GM18511 (cell line): ENCODE results near the gene AQP6.
"Not testable (repeated sequence)": the region's sequence is repeated elsewhere in the genome, so short reads cannot be mapped to it uniquely, and the experiment has no call there.

Experiments
- ATAC-seq: cut with Tn5 transposase; IDR thresholded peaks from one replicate; pipeline ENCODE4 v1.9.1; 2021; ENCODE audit warnings: mild to moderate bottlenecking, moderate library complexity; ENCODE audit not compliant: unreplicated experiment

Gene AQP6

DNA sequence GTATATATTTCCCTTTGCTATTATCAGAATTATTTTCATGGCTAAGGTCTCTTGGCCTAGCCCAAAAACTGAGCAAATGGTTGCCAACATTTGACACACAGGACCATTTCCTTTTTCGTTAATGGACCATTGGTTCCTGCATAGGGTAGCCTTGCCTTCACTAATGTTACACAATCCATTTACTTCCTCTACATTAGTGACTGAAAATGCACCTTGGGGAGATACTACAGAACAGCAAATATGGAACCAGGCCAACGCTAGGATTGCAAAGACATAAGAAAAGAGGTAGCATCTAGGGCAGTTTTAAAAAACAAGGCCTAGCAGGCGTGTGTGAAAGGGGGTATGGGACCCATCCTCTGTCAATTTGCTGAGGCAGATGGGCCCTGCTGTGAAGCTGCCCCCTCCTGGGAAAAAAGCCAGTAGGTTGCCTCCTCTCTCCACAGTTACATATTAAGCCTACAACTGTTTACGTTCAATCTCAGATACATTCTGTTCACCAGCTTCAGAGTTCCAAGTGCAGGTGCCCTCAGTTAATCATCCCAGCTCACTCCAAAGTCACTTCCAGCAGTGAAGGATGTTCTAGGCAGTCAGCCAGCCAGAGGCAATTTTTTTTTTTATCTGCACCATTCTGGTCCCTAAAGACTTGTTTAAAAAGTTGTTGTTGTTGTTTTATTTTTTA, 15.0 kb downstream of the AQP6 start:
- no peak for ATAC-seq

DNA sequence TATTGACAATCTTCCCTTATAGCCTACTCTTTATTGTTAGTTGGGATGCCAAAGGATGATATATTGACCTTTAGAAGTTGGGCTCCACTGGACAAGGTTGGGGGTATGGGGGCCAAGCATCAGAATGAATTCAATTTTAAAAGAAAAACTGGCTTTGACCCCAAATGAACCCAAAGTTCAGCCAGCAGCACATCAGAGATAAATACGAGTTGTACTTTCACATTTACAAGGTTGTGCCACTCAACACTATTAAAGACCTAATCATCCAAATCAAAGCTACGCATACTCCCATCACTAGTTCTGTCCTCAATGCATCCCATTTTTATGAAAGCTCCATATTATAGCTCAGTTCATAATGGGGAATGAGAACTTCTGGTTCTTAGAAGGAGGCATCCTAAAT, 16.7 kb downstream of the AQP6 start:
- ATAC-seq: not testable (repeated sequence)

DNA sequence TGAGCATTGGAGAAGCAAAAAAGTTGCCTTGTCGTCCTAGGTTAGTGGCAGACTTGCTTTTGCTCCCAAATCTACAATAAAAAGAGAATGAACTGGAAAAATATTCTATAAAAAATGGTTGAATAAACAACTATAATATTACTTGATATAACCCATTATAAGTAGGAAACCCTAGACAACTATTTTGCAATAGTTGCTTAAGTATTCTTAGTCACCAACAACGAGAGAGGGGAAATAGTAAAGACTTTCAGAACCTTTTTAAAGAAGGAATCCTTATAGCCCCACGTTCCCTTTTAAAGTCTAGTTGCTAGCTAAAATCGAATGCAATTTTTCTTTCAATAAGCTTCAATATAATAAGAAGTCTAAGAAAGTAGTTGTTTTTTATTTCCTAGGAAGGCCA, 17.5 kb downstream of the AQP6 start:
- ATAC-seq: no peak

DNA sequence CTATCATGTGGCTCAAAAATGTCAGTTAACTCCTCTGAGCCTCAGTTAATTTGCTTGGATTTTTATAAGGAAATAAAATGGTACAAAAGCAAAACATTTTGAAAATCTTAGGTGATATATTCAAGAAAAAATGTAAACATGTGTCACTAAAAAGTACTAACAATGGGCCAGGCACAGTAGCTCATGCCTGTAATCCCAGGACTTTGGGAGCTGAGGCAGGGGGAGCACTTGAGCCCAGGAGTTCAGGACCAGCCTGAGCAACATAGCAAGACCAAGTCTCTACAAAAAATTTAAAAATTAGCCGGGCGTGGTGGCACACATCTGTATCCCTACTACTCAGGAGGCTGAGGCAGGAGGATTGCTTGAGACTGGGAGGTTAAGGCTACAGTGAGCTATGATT, 25.7 kb downstream of the AQP6 start:
- no peak for ATAC-seq

DNA sequence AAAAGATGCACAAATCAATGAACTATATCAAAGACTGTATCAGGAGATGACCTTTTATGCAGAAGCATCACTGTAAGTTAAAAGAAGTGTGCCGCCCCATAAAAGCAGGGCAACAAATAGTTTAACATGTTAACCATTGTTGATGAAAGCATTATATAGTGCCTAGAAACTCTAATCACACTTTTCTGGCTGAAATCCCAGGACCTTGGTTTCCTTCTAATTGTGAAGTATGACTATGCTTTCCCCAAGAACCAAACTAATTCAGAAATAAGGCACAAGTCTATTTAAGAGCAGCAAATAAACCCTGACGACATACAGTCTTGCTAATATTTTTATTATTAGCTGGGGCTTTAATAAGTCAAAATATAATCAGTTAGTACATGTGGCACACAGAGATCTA, 30.8 kb downstream of the AQP6 start:
- no peak for ATAC-seq

DNA sequence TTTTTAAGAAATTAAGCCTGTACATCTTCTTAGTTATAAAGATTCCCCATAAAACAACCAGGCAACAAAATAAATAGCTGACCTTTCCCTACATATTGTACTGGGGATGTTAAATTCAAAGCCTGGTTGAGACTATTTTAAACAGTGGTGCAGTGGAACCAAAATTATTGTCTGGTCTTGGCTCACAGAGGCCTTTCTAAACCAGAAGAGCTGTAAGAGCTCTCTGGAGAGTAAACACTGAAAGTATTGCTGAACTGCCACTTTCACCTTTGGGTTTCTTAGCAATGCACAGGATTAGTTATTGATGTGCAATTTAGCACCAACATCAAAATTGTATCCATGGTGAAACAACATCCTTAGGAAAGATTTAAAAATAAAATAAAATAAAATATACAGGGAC, 31.9 kb downstream of the AQP6 start:
- ATAC-seq: no peak

DNA sequence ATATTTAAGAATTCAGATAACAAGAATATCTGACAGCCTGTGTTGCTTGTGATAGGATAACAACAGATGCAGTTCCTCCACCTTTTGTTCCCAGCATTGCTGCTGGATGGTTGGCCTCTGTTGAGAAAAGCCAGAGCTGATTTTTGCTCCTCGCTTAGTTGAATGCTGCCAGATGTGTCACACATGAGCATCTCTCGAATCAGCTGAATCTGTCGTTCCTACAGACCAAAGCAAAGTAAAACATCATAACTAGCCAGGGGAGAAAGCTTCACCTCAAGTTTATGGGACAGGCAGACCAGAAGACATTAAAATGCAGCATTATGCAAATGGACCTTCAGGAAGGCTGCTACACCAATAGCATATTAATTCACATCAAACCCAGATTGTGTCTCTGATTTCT, 32.4 kb downstream of the AQP6 start:
- no peak for ATAC-seq

DNA sequence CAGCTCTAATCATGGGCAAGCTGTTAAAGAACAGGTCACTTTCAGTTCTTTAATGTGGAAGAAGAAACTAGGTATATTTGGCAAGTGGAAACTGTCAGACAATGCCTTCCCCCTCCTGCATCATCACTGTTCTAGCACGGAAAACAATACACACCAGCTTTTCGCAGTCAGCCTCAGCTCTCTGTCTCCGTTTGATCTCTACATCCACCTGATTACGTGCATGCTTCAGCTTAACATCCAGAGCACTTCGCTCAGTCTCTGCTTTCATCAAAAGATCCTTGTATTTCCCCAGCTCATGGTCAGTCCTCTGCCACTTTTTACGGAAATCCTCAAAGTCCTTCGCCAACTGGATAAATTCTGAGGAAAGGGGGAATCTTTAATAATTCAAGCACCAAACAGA, 33.5 kb downstream of the AQP6 start:
- ATAC-seq: no peak

DNA sequence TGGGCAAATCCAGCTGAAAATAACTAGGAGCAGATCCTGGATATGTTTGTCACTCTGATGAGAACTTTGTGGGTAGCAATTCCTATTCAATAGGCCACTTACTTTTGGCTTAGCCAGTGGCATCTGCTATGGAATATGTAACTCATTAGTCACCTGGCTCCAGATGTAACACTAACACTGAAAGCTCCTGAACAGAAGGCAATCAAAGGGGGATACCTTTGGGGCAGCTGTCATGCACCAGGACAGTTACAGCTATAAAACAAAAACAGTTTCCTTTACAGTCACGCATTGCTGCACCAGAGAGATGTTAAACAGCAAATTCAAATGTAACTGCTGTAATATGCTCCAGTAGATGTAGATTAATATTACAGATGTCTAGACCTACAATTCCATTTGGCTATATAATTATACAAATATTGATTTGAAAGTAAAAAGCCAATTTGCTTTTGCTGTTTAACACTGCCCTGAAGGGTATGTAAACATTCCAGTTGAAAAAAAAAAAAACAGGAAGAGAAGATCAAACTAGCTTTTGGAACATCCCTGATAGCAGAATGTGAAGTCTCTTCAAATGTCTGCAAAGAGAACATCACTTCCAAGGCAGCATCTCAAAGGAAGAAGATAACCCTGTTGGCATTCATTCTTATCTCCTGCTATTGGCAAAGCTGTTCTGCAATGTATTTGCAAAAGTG, 34.2 kb downstream of the AQP6 start:
- ATAC-seq: no peak

DNA sequence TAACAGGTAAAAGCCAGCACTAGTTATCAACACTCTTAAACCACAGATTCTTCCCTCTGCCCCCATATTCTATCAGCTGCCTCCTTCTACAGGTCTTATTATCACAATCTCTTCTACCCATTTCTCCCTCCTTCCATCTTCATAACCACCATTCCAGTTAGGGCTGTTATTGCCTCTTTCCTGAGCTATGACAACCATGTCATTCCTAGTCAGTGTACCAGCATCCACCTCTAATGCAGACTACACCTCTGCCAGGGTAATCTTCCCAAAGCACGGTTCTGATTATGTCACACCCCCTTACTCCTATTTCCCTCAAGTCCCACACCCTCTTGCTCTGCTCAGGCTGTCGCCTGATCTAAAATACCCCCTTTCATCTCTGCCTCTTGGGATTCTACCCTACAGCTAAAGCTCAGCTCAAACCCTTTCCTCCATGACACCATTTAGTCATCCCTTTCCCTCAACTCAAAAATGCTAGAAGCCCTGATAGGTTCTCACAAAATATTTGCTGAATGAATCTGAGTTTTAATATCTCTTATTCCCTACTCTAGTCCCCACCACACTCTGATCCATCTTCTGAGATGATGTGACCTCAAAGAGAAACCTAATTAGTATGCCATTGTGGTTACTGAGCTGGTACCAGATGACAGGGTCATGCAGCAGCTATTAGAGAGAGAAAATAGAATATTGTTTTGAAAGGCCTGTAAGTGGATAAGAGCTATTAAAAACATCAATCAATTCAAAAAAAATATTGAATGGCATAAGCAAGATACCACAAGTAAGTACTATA, 40.8 kb downstream of the AQP6 start:
- no peak for ATAC-seq

DNA sequence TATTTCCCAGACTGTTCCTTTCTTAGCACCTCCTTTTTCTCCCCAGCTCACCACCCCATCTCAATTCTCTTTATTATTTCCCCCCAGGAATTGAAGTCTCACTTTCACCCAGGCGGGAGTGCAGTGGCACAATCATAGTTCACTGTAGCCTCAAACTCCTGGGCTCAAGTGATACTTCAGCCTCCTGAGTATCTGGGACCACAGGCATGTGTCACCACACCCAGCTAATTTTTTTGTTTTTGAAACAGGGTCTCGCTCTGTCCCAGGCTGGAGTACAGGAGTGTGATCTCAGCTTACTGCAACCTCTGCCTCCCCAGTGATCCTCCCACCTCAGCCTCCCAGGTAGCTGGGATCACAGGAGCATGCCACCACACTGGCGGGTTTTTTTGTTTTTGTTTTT, 41.6 kb downstream of the AQP6 start:
- no peak for ATAC-seq

DNA sequence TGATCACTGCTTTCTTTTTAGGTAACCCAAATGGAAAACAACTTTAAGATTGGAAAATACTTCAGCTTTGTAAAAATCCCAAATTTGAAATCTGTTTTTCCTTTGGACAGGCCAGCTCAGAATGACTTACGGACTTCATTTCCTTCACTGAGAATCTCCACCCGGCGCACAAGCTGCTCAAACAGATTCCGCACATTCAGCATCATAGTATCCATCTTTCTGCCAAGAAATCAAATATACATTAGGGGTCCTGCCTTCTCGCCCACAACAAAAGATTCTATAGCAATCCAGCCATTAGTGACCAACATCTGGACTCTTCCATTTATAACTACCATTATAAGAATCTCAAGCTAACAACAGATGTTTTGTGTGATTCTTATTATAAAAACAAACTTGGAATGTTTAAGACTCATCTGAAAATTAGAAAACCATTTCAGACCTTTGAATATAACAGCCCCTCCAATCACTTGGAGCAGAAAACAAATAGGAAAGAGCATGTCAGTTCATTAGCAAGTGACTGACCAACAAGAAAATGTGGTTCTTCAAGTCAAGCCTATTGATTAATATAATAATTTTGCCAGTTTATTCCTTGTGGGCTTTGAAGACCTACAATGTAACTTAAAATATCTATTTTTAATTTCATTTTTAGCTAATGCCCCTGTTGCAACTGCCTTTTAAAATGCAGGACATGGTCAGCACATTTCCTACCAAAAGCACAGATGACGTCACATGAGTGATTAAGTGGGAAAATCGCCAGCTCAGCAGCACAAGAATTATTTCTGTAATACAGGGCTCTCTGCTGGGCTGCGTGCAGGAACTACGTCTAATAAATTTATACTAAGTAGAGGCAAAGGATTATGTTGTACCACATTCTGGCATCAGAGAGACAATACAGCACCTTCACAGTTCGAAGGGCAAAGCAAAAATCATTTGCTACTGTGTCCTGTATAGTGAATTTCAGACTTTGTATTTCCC, 44.0 kb downstream of the AQP6 start:
- ATAC-seq: no peak

DNA sequence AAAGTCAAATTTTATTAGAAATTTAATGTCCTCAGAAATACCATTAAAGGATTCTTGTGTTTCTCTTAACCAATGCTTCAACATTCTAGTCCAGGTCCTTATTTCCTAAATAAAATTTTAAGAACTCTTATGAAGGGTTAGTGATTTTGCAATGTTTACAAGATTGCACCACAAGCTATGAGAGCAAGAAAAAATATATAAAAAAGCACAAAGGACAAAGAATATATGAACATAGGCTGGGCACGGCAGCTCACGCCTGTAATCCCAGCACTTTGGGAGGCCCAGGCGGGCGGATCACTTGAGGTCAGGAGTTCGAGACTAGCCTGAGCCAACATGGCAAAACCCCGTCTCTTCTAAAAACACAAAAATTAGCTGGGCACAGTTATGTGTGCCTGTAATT, 44.9 kb downstream of the AQP6 start:
- ATAC-seq: no peak

DNA sequence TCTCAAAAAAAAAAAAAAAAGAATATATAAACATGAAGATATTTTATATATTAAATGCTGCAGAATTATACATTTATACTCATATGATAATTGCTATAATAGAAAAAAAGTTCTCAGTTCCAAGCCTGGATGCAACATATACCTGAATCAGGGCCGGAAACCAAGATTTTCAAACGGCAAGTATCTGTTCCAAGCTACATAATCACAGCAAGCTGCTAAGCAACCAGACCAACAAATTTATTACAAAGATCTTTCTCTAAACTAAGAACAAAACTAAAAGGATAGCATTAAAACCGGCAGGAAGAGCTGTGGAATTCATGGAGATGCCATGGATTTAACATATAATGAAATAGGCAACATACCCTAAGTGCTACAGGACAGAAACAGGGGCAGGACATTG, 45.4 kb downstream of the AQP6 start:
- no peak for ATAC-seq

DNA sequence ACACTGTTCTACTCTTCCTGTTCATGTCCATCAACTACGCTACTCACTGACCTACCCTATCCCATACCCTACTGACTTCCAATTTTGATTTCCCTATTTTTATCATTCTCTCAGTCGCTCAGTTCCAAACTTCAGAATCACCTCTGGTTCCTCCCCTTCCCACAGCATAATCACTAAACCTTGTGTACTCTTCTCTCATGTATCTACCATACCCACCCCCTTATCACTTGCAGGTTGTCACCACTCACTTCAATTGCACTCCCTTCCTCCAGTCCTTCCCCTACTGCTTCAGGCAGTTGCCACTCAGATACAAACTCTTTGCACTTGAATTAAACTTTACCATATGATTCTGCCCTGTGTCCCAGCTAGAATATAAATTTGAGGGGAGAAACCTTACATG, 46.2 kb downstream of the AQP6 start:
- no peak for ATAC-seq

DNA sequence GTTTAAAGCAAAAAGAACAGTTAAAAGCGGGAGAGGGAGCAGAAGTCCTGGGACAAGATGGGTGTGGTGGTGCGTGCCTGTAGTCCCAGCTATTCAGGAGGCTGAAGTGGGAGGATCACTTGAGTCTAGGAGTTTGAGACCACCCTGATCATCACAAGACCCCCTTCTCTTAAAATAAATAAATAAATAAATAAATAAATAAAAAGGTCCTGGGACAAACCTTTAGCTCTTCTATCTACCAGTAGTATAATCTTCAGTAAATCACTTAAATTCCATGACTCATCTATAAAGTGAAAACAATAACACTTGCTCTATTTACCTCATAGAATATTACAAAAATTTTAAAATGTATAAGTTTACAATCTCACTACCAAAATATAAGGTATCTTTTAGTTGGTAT, 46.8 kb downstream of the AQP6 start:
- no peak for ATAC-seq

DNA sequence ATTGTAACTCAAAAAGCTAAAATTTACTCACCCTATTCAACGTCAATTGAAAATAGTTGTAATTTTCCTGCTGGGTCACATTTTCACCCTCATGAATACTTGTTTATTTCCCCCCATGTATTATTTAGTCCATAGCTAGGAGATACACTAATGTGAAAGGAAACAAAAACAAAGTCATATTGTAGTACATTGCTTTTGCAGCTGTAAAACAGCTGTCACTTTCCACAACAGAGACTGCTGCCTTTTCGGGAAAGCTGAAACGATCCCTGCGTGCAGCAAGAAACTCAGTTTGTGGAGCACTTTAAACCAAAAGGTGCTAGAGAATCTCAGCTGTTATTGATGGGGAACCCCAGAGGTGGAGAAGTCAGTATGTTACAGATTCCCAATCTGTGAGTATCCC, 48.3 kb downstream of the AQP6 start:
- no peak for ATAC-seq

DNA sequence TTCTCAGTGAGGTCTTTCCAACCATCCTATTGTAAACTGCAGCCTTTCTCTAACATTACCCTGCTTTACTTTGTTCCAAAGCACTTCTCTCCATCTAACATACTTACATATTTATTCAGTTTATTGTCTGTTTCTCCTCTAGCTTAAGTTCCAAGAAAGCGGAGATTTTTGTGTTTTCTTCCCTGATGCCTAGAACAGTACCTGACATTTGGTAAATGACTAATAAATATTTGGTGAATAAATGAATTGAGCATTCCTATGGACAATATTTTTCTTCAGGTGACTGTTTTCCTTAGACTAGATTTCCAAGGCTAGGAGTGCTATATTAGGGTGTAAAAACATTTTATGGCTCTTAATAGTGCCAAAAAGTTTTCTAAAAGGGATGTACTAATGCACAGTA, 50.2 kb downstream of the AQP6 start:
- ATAC-seq: no peak

DNA sequence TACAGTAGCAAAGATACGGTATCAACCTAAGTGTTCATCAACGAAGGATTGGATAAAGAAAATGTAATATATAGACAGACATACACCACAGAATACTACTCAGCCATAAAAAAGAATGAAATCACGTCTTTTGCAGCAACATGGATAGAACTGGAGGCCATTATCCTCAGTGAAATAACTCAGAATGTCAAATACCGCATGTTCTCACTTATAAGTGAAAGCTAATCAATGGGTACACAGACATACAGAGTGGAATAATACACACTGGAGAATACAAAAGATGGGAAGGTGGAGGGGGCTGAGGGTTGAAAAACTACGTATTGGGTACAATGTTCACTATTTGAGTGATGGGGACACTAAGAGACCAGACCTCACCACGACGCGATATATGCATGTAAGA, 51.5 kb downstream of the AQP6 start:
- no peak for ATAC-seq

DNA sequence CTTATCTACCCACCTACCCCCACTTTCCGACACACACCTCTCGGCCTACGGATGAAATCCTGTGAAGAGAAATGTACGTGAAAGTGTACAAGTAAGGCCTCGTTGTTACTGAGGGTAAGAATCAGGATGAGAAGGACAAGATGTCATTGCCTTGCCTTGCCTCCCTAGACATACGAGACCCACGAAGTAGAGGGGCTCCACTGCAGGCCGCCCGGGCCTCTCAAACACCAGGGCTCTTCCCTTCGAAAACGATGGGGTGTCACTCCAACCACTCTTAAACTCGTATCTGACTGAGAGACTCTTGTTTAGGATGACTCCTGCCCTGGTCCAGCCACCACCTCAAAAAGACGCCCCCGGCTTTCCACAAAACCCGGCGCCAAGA, 52.0 kb downstream of the AQP6 start:
- peak; percentile 26 for ATAC-seq
